Ishikawa (cell line): ENCODE results near the gene FAM124A.

Source experiments
- CEBPB ChIP-seq: IDR thresholded peaks from 2 replicates; pipeline ENCODE4 v1.6.1; 2012
- EGR1 ChIP-seq: IDR thresholded peaks from 2 replicates; pipeline ENCODE4 v1.6.1; 2012
- EP300 ChIP-seq: IDR thresholded peaks from 2 replicates; pipeline ENCODE4 v1.6.1; 2012; ENCODE audit warnings: borderline replicate concordance
- NFIC ChIP-seq: IDR thresholded peaks from 2 replicates; pipeline ENCODE4 v1.6.1; 2012
- RAD21 ChIP-seq: IDR thresholded peaks from 2 replicates; pipeline ENCODE4 v1.6.1; 2012; ENCODE audit warnings: low read depth
- TAF1 ChIP-seq: IDR thresholded peaks from 2 replicates; pipeline ENCODE4 v1.6.1; 2012; ENCODE audit warnings: low read depth, mild to moderate bottlenecking
- TCF12 ChIP-seq: IDR thresholded peaks from 2 replicates; pipeline ENCODE4 v1.6.1; 2012; ENCODE audit warnings: low read depth
- YY1 ChIP-seq: IDR thresholded peaks from 2 replicates; pipeline ENCODE4 v1.6.1; 2012; ENCODE audit warnings: low read depth
- TF ChIP-seq, protein P1 (sequence below): IDR thresholded peaks from 2 replicates; pipeline ENCODE4 v1.6.1; 2012
- TF ChIP-seq, protein P2 (sequence below): IDR thresholded peaks from 2 replicates; pipeline ENCODE4 v1.6.1; 2012
- TF ChIP-seq, protein P3 (sequence below): IDR thresholded peaks from 2 replicates; pipeline ENCODE4 v1.6.1; 2012; ENCODE audit warnings: low read depth, mild to moderate bottlenecking

GRCh38 chr13:51327961-51328360, 105.8 kb downstream of the FAM124A start:
- TF ChIP-seq, protein P1, sequence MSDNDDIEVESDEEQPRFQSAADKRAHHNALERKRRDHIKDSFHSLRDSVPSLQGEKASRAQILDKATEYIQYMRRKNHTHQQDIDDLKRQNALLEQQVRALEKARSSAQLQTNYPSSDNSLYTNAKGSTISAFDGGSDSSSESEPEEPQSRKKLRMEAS = no peak
- TF ChIP-seq NFIC (no peak), EP300 (no peak), YY1 (no peak), TCF12 (no peak), TAF1 (no peak), EGR1 (no peak), RAD21 (no peak), CEBPB (no peak)
- TF ChIP-seq, protein P2, sequence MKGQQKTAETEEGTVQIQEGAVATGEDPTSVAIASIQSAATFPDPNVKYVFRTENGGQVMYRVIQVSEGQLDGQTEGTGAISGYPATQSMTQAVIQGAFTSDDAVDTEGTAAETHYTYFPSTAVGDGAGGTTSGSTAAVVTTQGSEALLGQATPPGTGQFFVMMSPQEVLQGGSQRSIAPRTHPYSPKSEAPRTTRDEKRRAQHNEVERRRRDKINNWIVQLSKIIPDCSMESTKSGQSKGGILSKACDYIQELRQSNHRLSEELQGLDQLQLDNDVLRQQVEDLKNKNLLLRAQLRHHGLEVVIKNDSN = no peak
- TF ChIP-seq, protein P3, sequence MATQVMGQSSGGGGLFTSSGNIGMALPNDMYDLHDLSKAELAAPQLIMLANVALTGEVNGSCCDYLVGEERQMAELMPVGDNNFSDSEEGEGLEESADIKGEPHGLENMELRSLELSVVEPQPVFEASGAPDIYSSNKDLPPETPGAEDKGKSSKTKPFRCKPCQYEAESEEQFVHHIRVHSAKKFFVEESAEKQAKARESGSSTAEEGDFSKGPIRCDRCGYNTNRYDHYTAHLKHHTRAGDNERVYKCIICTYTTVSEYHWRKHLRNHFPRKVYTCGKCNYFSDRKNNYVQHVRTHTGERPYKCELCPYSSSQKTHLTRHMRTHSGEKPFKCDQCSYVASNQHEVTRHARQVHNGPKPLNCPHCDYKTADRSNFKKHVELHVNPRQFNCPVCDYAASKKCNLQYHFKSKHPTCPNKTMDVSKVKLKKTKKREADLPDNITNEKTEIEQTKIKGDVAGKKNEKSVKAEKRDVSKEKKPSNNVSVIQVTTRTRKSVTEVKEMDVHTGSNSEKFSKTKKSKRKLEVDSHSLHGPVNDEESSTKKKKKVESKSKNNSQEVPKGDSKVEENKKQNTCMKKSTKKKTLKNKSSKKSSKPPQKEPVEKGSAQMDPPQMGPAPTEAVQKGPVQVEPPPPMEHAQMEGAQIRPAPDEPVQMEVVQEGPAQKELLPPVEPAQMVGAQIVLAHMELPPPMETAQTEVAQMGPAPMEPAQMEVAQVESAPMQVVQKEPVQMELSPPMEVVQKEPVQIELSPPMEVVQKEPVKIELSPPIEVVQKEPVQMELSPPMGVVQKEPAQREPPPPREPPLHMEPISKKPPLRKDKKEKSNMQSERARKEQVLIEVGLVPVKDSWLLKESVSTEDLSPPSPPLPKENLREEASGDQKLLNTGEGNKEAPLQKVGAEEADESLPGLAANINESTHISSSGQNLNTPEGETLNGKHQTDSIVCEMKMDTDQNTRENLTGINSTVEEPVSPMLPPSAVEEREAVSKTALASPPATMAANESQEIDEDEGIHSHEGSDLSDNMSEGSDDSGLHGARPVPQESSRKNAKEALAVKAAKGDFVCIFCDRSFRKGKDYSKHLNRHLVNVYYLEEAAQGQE = no peak
